Smooth muscle cell (in vitro differentiated cells): ENCODE data around the gene ESYT3. TPM values are rescaled to one million over a fixed set of nuclear protein-coding genes. Genes with fewer than 3 reads are reported as not detected.

Experiments
- DNase-seq: peaks from one replicate; lab custom pipeline; 2025; ENCODE audit not compliant: unreplicated experiment; lab: John Stamatoyannopoulos, UW
- H2AFZ ChIP-seq: fragments of 200-600 bp; sonication (generic); 2 replicates; pipeline ENCODE4 v1.6.0; 2016; ENCODE audit warnings: antibody characterized with exemption, low read depth, mild to moderate bottlenecking
- H3F3A ChIP-seq: fragments of 200-600 bp; sonication (generic); 2 replicates; pipeline ENCODE4 v1.6.0; 2017; ENCODE audit warnings: antibody characterized with exemption, low read depth
- H3K27ac ChIP-seq: fragments of 200-600 bp; sonication (generic); 2 replicates; pipeline ENCODE4 v1.5.1; 2016; ENCODE audit warnings: low read depth, mild to moderate bottlenecking
- H3K27me3 ChIP-seq: fragments of 200-600 bp; sonication (generic); 2 replicates; pipeline ENCODE4 v1.6.1; 2016; ENCODE audit warnings: low read depth, mild to moderate bottlenecking
- H3K36me3 ChIP-seq: fragments of 200-600 bp; sonication (generic); 2 replicates; pipeline ENCODE4 v1.5.1; 2016; ENCODE audit warnings: low read depth
- H3K4me1 ChIP-seq: fragments of 200-600 bp; sonication (generic); 2 replicates; pipeline ENCODE4 v1.5.1; 2016; ENCODE audit warnings: low read depth
- H3K4me2 ChIP-seq: fragments of 200-600 bp; sonication (generic); 2 replicates; pipeline ENCODE4 v1.6.0; 2016; ENCODE audit warnings: mild to moderate bottlenecking
- H3K4me3 ChIP-seq: fragments of 200-600 bp; sonication (generic); 2 replicates; pipeline ENCODE4 v1.5.1; 2016; ENCODE audit warnings: mild to moderate bottlenecking
- H3K79me2 ChIP-seq: fragments of 200-600 bp; sonication (generic); 2 replicates; pipeline ENCODE4 v1.6.0; 2016; ENCODE audit warnings: low read depth, mild to moderate bottlenecking
- H3K9ac ChIP-seq: fragments of 200-600 bp; sonication (generic); 2 replicates; pipeline ENCODE4 v1.6.0; 2016; ENCODE audit warnings: low read depth
- H3K9me3 ChIP-seq: fragments of 200-600 bp; sonication (generic); replicated peaks from 2 replicates; pipeline ENCODE4 v1.5.1; 2016; ENCODE audit warnings: low read depth
- H4K20me1 ChIP-seq: fragments of 200-600 bp; sonication (generic); 2 replicates; pipeline ENCODE4 v1.6.0; 2016; ENCODE audit warnings: low read depth
- CTCF ChIP-seq: fragments of 200-600 bp; sonication (generic); IDR thresholded peaks from 2 replicates; pipeline ENCODE4 v1.5.1; 2017; ENCODE audit warnings: borderline replicate concordance, mild to moderate bottlenecking, antibody characterized with exemption; ENCODE audit not compliant: insufficient read depth, poor library complexity, severe bottlenecking
- whole genome bisulfite sequencing: methylation state at CpG from one replicate; pipeline ENCODE4 v1.1.7; 2016; ENCODE audit warnings: low lambda C conversion rate; 5-methylcytosine and 5-hydroxymethylcytosine counted together
- polyA plus RNA-seq: library from polyadenylated mRNA; unstranded; fragments of >200 nt; fragmentation: Nextera tagmentation; extraction: Ambion mirVana; gene quantifications from 2 replicates; pipeline ENCODE4 v1.2.1, GENCODE V29; 2016
- total RNA-seq: library from RNA; depleted of rRNA; stranded (reverse); fragments of >200 nt; gene quantifications from 2 replicates; pipeline ENCODE4 v1.2.3, GENCODE V29; 2014

ESYT3 gene
- total and polyA plus RNA-seq, 2 experiments from 2014 or later = 1.2 to 5.5 TPM

GRCh38 chr3:138458774-138459499, 24.5 kb downstream of the ESYT3 start:
- WGBS = 93% methylated on average over 9 of the region's 9 CpGs

DNA sequence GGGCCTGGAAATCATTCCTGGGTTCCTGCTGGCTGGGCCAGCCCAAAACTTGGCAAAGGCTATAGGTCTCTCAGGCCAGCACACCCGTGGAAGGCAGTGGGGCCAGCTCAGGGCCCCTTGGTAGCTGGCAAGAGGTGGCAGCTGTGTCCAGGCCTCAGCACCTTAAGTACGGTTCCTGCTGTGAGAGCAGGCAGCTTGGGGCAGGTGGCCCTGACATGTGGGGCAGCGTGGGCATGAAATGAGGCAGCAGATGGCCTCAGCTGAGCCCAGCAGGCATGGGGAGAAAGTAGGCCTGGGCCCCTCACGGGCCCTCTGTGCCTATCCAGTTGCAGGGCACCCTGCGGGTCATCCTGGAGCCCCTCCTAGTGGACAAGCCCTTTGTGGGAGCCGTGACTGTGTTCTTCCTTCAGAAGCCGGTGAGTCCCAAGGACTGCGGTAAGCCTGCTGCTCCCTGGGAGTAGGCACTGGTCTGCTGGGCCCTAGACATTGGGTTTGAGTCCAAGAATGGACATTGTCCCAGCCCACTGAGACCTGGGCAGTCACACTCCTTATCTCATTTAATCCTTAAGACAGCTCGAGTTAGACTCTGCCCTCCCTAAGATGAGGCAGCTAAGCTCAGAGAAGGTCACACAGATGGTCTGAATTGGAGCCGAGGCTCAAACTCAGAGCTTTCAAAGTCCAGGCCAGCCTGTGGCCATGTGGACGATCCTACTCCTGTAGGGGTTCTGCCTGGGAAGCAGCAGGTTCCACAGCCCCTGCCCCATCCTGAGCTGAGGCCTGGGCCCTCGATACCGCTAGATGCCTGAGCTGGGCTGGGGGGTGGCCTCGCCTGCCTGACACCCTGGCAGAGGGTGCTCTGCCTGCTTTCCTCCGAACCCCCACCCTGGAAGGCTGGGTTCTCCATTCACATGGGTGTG, 25.5 kb downstream of the ESYT3 start:
- no peaks in the 10 kb centered on the region for H3K27me3 ChIP-seq
- no peaks in the 10 kb centered on the region for H3F3A ChIP-seq
- no peak overlapping the region for H3K4me3 ChIP-seq
- TF ChIP-seq CTCF = no peak
- H3K79me2 ChIP-seq = no peaks in the 10 kb centered on the region
- no peak for DNase-seq
- no peaks in the 10 kb centered on the region for H4K20me1 ChIP-seq
- no peak overlapping the region for H2AFZ ChIP-seq
- H3K36me3 ChIP-seq = no peaks in the 10 kb centered on the region
- no peaks in the 10 kb centered on the region for H3K9me3 ChIP-seq
- H3K9ac ChIP-seq = no peak overlapping the region
- no peaks in the 10 kb centered on the region for H3K4me1 ChIP-seq
- 88% methylated on average over 15 of the region's 15 CpGs for WGBS
- no peak overlapping the region for H3K27ac ChIP-seq
- no peak overlapping the region for H3K4me2 ChIP-seq

More at GRCh38 chr3:138458774-138459499, 24.5 kb downstream of the ESYT3 start:
- Histone ChIP-seq H3K36me3 (no peaks in the 10 kb centered on the region), H3K79me2 (no peaks in the 10 kb centered on the region), H3K4me2 (no peak overlapping the region), H2AFZ (no peak overlapping the region), H3K27ac (no peak overlapping the region), H3K4me1 (no peaks in the 10 kb centered on the region), H3K9me3 (no peaks in the 10 kb centered on the region), H4K20me1 (no peaks in the 10 kb centered on the region), H3K27me3 (no peaks in the 10 kb centered on the region), H3K9ac (no peak overlapping the region), H3K4me3 (no peak overlapping the region), H3F3A (no peaks in the 10 kb centered on the region)
- no peak for DNase-seq
- no peak for TF ChIP-seq CTCF

- Histone ChIP-seq H3K27ac (no peak overlapping the region), H3K36me3 (no peaks in the 10 kb centered on the region), H3K4me3 (no peak overlapping the region), H3K4me2 (no peak overlapping the region), H3K4me1 (no peaks in the 10 kb centered on the region), H2AFZ (no peak overlapping the region), H3K9ac (no peak overlapping the region), H3F3A (no peaks in the 10 kb centered on the region), H3K27me3 (no peaks in the 10 kb centered on the region), H3K9me3 (no peaks in the 10 kb centered on the region), H4K20me1 (no peaks in the 10 kb centered on the region), H3K79me2 (no peaks in the 10 kb centered on the region)
- TF ChIP-seq CTCF = no peak
- WGBS = 87% methylated on average over 8 of the region's 8 CpGs
- no peak for DNase-seq
Observed at GRCh38 chr3:138460536-138461205, 26.3 kb downstream of the ESYT3 start.
